Posterior vena cava (tissue), 2 donors: ENCODE measurements around the gene TXLNA. TPM values are rescaled to one million over a fixed set of nuclear protein-coding genes. Genes with fewer than 3 reads are reported as not detected.

Experiments
- DNase-seq: peaks from one replicate; pipeline ENCODE4 v3.0.0-alpha.2; 2020; ENCODE audit warnings: low spot score
- intact Hi-C, 2 donors: fragments of 100-400 bp; cut with DNase I; formaldehyde crosslinking; loops; one replicate each; pipeline versions ENCODE4 v1.14.1 to v1.14.2; 2022 to 2023
- total RNA-seq, 2 donors: library from RNA; stranded (reverse); fragmentation: NEBNext Ultra II Directional; extraction: Animal tissue kit (Norgen Biotek cat#: 25700); gene quantifications; one replicate each; pipeline ENCODE4 v1.2.1, GENCODE V29; 2021
- donor health status: DM: yes; HTN: yes; CAD: no.
- donor health status: DM: yes; HTN: yes; CAD: no.

The TXLNA gene
- total RNA-seq, 2 donors from 2014 or later, result 44.8 to 45.3 TPM

- intact Hi-C loops, result no loop called here
- peak; percentile 90 for DNase-seq
Measured at GRCh38 chr1:32201011-32201855, 21.8 kb downstream of the TXLNA start.

GRCh38 chr1:32204943-32205361 lies 25.5 kb downstream of the TXLNA start:
- intact Hi-C loops, result loop anchor here in 1 of 2 donors (5.0 kb wide), 1 partner anchor 1402 kb away; no protein-coding TSS in a partner anchor
- no peak for DNase-seq

GRCh38 chr1:32205401-32206370 lies 26.2 kb downstream of the TXLNA start, which contains the start of gene IQCC:
Gene IQCC, plus strand, starts transcription at chr1:32205671. Its CDS starts 11 bp downstream, at chr1:32205682.
- intact Hi-C loops, result loop anchor here in 1 of 2 donors (5.0 kb wide), 1 partner anchor 1402 kb away; no protein-coding TSS in a partner anchor
- DNase-seq, result peak; percentile 96

GRCh38 chr1:32208469-32208868 lies 29.0 kb downstream of the TXLNA start:
- DNase-seq, result no peak
- intact Hi-C loops, result loop anchor here in 1 of 2 donors (5.0 kb wide), 1 partner anchor 1399 kb away; no protein-coding TSS in a partner anchor

- intact Hi-C loops, result loop anchor here in 1 of 2 donors (5.0 kb wide), 1 partner anchor 1398 kb away; no protein-coding TSS in a partner anchor
- no peak for DNase-seq
Measured at GRCh38 chr1:32208891-32209328, 29.4 kb downstream of the TXLNA start, which contains the start of gene DCDC2B. Gene DCDC2B, plus strand, starts transcription at chr1:32209089. Its CDS starts 5 bp downstream, at chr1:32209094.

GRCh38 chr1:32215629-32216480 lies 36.4 kb downstream of the TXLNA start:
- intact Hi-C loops, result no loop called here

GRCh38 chr1:32216566-32216965 lies 37.1 kb downstream of the TXLNA start:
- intact Hi-C loops, result no loop called here
- DNase-seq, result no peak

More at GRCh38 chr1:32215629-32216480, 36.4 kb downstream of the TXLNA start:
- no peak for DNase-seq

- intact Hi-C loops, result no loop called here
- DNase-seq, result no peak
Measured at GRCh38 chr1:32219022-32219421, 39.5 kb downstream of the TXLNA start.

GRCh38 chr1:32220746-32221580 lies 41.5 kb downstream of the TXLNA start:
- intact Hi-C loops, result no loop called here
- DNase-seq, result no peak

GRCh38 chr1:32221581-32221979 lies 42.1 kb downstream of the TXLNA start:
- no peak for DNase-seq
- intact Hi-C loops, result no loop called here

- DNase-seq, result peak; percentile 98
- intact Hi-C loops, result no loop called here
Measured at GRCh38 chr1:32221980-32222755, 42.7 kb downstream of the TXLNA start, which contains the start of the genes EIF3I and TMEM234. Gene EIF3I, plus strand, starts transcription at chr1:32222407. Its CDS starts 35 bp downstream, at chr1:32222442. Gene TMEM234, minus strand, starts transcription at chr1:32222353. Its CDS starts 31 bp downstream, at chr1:32222322.

- no peak for DNase-seq
- intact Hi-C loops, result no loop called here
Measured at GRCh38 chr1:32223683-32224082, 44.2 kb downstream of the TXLNA start.

- no peak for DNase-seq
Measured at GRCh38 chr1:32224285-32224684, 44.8 kb downstream of the TXLNA start.

GRCh38 chr1:32228771-32229170 lies 49.3 kb downstream of the TXLNA start:
- intact Hi-C loops, result no loop called here
- no peak for DNase-seq

More at GRCh38 chr1:32224285-32224684, 44.8 kb downstream of the TXLNA start:
- intact Hi-C loops, result no loop called here

GRCh38 chr1:32231843-32232432 lies 52.5 kb downstream of the TXLNA start:
- DNase-seq, result no peak
- intact Hi-C loops, result no loop called here
